GM19240 (cell line): ENCODE results near the gene AKAP1.

Source experiments
- DNase-seq: peaks from one replicate; pipeline ENCODE4 v3.0.0; 2011; ENCODE audit warnings: low spot score; ENCODE audit not compliant: insufficient read length

The AKAP1 gene

GRCh38 chr17:57125406-57125805 lies 40.4 kb downstream of the AKAP1 start:
- no peak for DNase-seq

- DNase-seq = no peak
Measured at GRCh38 chr17:57125866-57126265, 40.8 kb downstream of the AKAP1 start.

GRCh38 chr17:57130708-57131461 lies 45.8 kb downstream of the AKAP1 start:
- peak; percentile 93 for DNase-seq

- DNase-seq = no peak
Measured at GRCh38 chr17:57132663-57133062, 47.6 kb downstream of the AKAP1 start.

DNA sequence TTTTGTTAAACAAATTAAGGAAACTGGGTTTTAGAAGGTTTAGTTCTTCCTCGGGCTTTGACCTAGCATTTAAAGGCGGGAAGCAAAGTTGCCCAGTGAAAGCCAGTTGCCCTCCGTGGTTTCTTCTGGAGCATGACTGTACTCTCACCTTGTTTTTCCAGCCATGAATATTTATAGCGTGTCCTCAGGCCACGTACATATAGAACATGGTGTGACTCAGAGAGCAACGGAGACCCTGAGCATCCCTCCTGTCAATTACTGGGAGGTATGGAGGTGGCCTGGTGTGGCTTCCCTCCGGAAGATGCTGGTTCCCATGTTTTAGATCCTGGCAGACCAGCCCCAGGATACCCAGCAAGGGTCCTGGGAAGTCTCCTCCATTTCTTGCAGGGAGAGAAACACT lies 48.4 kb downstream of the AKAP1 start:
- no peak for DNase-seq

DNA sequence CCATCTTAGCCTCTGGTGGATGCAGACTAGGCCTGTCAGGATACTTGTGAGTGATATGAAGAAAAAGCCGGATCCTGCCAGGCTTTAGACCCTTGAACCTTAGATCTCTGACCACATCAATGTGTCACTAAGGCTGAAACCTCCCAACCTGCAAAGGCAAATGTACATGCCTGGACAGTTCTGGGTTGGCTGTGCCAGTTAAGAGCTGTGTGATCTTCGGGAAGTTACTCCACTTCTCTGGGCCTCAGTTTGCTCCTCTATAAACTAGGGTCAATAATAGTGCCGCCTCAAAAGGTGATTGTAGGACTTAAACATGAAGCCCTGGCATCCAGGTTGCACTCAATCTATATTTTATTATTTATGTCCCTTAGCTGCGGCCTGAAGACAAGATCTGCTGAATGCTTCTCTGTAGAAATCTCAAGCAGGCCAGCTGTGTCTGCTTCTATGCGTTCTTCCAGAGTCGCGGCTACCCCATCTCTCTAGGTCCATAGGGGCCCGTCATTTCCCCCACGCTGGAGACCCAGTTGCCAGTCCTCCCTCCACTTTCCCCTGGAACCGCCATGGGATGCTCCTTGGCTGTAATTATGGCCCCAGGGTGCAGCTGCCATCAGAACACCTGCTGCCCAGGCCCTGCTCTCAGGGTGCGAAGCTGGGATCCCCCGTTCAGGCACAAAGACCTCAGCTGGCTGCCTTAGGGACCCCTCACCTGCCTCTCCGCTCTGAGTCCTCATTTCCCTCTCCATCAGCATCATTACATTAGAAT lies 50.2 kb downstream of the AKAP1 start:
- no peak for DNase-seq

DNA sequence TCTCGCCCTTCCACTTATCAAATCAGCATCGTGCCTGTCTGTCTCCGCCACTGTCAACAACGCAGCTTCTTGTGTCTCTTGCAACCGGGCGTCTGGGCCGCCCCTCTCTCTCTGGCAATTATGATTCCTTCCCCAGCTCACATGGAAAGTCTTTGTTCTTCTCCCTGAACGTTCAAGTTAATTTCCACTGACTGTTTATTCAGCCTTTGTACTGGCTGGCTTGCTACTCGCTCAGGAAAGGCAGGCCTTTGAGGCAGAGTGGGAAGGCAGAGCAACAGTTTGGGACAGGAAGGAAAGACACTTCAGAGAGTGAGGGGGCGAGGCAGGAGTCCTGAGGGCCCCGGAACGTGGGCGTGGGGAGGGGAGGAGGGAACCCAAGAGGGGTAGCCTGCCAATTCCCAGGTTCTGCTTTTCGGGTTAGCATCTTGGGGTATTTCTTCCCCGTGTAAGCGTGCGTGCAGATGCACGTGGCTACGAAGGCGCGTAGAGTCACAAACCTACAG lies 50.8 kb downstream of the AKAP1 start:
- no peak for DNase-seq

GRCh38 chr17:57136355-57136754 lies 51.3 kb downstream of the AKAP1 start:
- DNase-seq = no peak

- DNase-seq = no peak
Measured at GRCh38 chr17:57138030-57138911, 53.2 kb downstream of the AKAP1 start.

DNA sequence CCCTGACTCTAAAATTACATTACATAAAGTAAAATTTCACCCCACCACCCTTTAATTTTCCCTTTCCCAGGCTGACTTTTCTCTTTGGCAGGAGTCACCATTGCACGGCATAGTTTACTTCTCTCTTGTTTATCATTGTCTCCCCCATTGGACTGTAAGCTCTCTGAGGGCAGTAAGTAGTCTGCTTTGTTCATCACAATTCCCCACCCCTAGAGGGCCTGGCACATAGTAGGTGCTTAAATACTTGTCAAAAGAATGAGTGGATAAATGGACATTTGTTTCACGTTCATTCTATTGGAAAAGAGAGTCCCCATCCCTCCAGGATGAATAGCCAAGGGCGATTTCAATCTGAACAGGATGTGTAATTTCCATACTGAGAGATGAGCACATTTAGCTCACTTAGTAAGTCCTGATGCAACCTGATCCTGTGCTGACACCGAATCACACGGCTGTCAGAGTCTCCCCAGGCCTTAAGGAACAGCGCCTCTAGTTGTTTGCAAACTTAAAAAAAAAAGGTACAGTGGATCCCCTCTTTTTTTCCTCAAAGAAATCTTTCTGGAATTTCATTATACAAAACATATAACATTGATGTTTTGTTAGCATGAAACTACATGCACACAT lies 54.0 kb downstream of the AKAP1 start:
- no peak for DNase-seq

- DNase-seq = no peak
Measured at GRCh38 chr17:57140316-57140715, 55.3 kb downstream of the AKAP1 start.

DNA sequence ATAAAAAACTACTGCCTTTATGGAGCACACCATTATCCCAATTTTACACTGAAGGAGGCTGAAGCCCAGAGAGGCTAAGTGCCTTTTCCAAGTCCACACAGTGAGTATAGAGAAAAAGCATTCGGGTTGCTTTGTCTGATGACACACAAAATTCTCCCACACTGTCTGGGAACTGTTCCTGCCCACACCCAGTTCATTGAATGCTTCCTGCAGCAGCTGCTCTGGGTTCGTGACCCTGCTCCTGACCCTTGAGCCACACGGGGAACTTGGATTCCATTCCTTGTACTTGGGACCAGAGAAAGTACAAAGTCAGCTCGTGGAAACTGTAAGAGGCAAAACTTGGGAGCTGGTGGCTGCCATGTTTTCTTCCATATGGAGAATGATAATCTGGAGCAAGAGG lies 57.9 kb downstream of the AKAP1 start:
- no peak for DNase-seq

DNA sequence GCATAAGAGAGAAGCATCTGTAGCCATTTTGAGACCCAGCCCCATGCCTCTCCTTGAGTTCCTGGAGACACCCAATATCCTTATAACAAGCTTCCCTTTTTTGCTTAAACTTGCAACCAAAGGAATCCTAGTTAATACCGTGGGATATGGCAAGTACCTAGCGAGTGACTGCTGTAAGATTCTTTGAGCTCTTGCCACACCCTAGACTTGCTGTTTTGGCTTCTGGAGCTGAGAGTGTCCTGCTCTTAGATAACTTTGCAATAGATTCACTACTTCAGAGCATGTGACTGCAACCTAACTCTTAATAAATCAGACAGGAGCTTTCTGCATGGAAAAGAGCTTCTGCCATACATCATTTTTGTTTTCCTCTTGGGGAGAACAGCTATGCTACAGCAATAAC lies 58.3 kb downstream of the AKAP1 start:
- DNase-seq = no peak

GRCh38 chr17:57143919-57144318 lies 58.9 kb downstream of the AKAP1 start:
- no peak for DNase-seq

GRCh38 chr17:57144567-57144966 lies 59.5 kb downstream of the AKAP1 start:
- no peak for DNase-seq

GRCh38 chr17:57145347-57145746 lies 60.3 kb downstream of the AKAP1 start:
- no peak for DNase-seq

- DNase-seq = no peak
Measured at GRCh38 chr17:57146273-57146672, 61.2 kb downstream of the AKAP1 start.

GRCh38 chr17:57151798-57152197 lies 66.8 kb downstream of the AKAP1 start:
- no peak for DNase-seq

GRCh38 chr17:57152967-57153528 lies 68.0 kb downstream of the AKAP1 start:
- no peak for DNase-seq

GRCh38 chr17:57154921-57155320 lies 69.9 kb downstream of the AKAP1 start:
- DNase-seq = no peak

DNA sequence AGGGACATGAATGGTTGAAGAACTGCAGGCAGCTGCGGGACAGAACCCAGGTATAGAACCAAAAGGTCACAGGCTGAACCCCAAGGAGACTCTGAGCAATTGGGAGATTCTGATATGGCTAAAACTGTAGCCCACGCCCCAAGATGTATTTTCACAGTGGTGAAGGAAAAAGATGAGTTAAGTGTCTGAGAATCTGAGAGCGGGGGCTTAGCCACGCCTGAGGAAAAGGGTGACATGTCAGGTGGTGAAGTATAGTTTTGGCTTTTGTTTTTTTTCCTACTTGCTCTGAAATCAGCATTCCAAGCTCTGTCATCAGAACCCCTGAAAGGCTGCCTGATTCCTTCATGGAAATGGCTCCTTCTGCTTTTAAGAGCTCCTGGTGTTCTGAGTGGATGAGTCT lies 73.3 kb downstream of the AKAP1 start:
- no peak for DNase-seq
